ENCODE results near the gene TMEM270.
A peak's percentile ranks its signal among the peaks of the same experiment; 100 is the strongest.

Gene TMEM270

GRCh38 chr7:73828107-73828803, 32.7 kb upstream of the TMEM270 start:
- no peak overlapping the region for H2BK12ac ChIP-seq (ENCODE audit: low read length)
- H3K27me3 ChIP-seq (ENCODE audit: control insufficient read depth in 3 of 3, insufficient read depth in 3 of 3, low read depth in 1 of 3, low read length in 3 of 3): peaks cover 0 to 15% (median 10%) of the 10 kb centered on the region in 3 experiments
- H2AK5ac ChIP-seq (ENCODE audit: low read depth, low read length): peak overlapping the region; percentile 59
- H4K91ac ChIP-seq (ENCODE audit: low read depth, low read length, poor library complexity): no peak overlapping the region
- peaks cover 2 to 37% of the 10 kb centered on the region in 2 donors for H3K4me1 ChIP-seq (ENCODE audit: control insufficient read depth in 2 of 2, insufficient read depth in 1 of 2, low read depth in 1 of 2, low read length in 2 of 2)
- H3K4me2 ChIP-seq (ENCODE audit: insufficient read depth, low read length, poor library complexity, severe bottlenecking): no peak overlapping the region
- H2BK5ac ChIP-seq (ENCODE audit: low read length): peak overlapping the region; percentile 7
- H2AFZ ChIP-seq (ENCODE audit: low read length): no peak overlapping the region
- H2BK120ac ChIP-seq (ENCODE audit: low read depth, low read length): no peak overlapping the region
- no peak overlapping the region for H3K27ac ChIP-seq (replicated peaks; ENCODE audit: low read length)
- H3K18ac ChIP-seq (ENCODE audit: low read length): peak overlapping the region; percentile 77
- no peaks in the 10 kb centered on the region for H3K9me3 ChIP-seq (replicated peaks in 1 of 2; ENCODE audit: control insufficient read depth in 2 of 2, insufficient read depth in 1 of 2, low read depth in 1 of 2, low read length in 2 of 2)
- no peak overlapping the region for H3K4me3 ChIP-seq (ENCODE audit: low read length in 2 of 2)
- H3K14ac ChIP-seq (ENCODE audit: low read length): no peak overlapping the region
- no CpG with 5 or more reads among the region's 14 CpGs for WGBS, 2 donors (ENCODE audit: extremely low coverage in 2 of 2, insufficient read length in 2 of 2, insufficient replicate concordance in 1 of 2)
- DNase-seq (ENCODE audit: low spot score): no peak
- no peaks in the 10 kb centered on the region for H3K36me3 ChIP-seq (replicated peaks in 1 of 2; ENCODE audit: control insufficient read depth in 2 of 2, insufficient read depth in 2 of 2, low read length in 2 of 2)
- H3K23ac ChIP-seq (ENCODE audit: low read depth, low read length, poor library complexity): no peak overlapping the region
- H2BK15ac ChIP-seq (ENCODE audit: low read length): no peak overlapping the region
- H3K9ac ChIP-seq (ENCODE audit: low read depth, low read length, poor library complexity): no peak overlapping the region
- H3K79me1 ChIP-seq (ENCODE audit: low read depth, low read length): no peaks in the 10 kb centered on the region
- H3K4ac ChIP-seq (ENCODE audit: low read length): no peak overlapping the region
- H4K8ac ChIP-seq (ENCODE audit: low read depth, low read length): no peak overlapping the region

- DNase-seq (ENCODE audit: low spot score): no peak
- H3K18ac ChIP-seq (ENCODE audit: low read length): peak overlapping the region; percentile 81
- H3K4me2 ChIP-seq (ENCODE audit: insufficient read depth, low read length, poor library complexity, severe bottlenecking): no peak overlapping the region
- WGBS, 2 donors (ENCODE audit: extremely low coverage in 2 of 2, insufficient read length in 2 of 2, insufficient replicate concordance in 1 of 2): no CpG with 5 or more reads among the region's 5 CpGs
- H3K79me1 ChIP-seq (ENCODE audit: low read depth, low read length): no peaks in the 10 kb centered on the region
- H2BK15ac ChIP-seq (ENCODE audit: low read length): no peak overlapping the region
- H3K4me3 ChIP-seq (ENCODE audit: low read length in 2 of 2): no peak overlapping the region
- no peak overlapping the region for H2BK5ac ChIP-seq (ENCODE audit: low read length)
- H2AK5ac ChIP-seq (ENCODE audit: low read depth, low read length): peak overlapping the region; percentile 18
- no peak overlapping the region for H2BK12ac ChIP-seq (ENCODE audit: low read length)
- H3K27me3 ChIP-seq (ENCODE audit: control insufficient read depth in 3 of 3, insufficient read depth in 3 of 3, low read depth in 1 of 3, low read length in 3 of 3): peaks cover 0 to 10% (median 10%) of the 10 kb centered on the region in 3 experiments
- H3K14ac ChIP-seq (ENCODE audit: low read length): no peak overlapping the region
- H4K8ac ChIP-seq (ENCODE audit: low read depth, low read length): no peak overlapping the region
- no peak overlapping the region for H2BK120ac ChIP-seq (ENCODE audit: low read depth, low read length)
- H3K9me3 ChIP-seq (replicated peaks in 1 of 2; ENCODE audit: control insufficient read depth in 2 of 2, insufficient read depth in 1 of 2, low read depth in 1 of 2, low read length in 2 of 2): no peaks in the 10 kb centered on the region
- no peak overlapping the region for H2AFZ ChIP-seq (ENCODE audit: low read length)
- H3K9ac ChIP-seq (ENCODE audit: low read depth, low read length, poor library complexity): no peak overlapping the region
- H4K91ac ChIP-seq (ENCODE audit: low read depth, low read length, poor library complexity): no peak overlapping the region
- H3K27ac ChIP-seq (replicated peaks; ENCODE audit: low read length): no peak overlapping the region
- no peaks in the 10 kb centered on the region for H3K36me3 ChIP-seq (replicated peaks in 1 of 2; ENCODE audit: control insufficient read depth in 2 of 2, insufficient read depth in 2 of 2, low read length in 2 of 2)
- H3K4me1 ChIP-seq (ENCODE audit: control insufficient read depth in 2 of 2, insufficient read depth in 1 of 2, low read depth in 1 of 2, low read length in 2 of 2): peaks cover 2 to 37% of the 10 kb centered on the region in 2 donors
- H3K23ac ChIP-seq (ENCODE audit: low read depth, low read length, poor library complexity): no peak overlapping the region
- no peak overlapping the region for H3K4ac ChIP-seq (ENCODE audit: low read length)
Observed at GRCh38 chr7:73828972-73829371, 32.0 kb upstream of the TMEM270 start.

GRCh38 chr7:73829505-73829904, 31.5 kb upstream of the TMEM270 start:
- Histone ChIP-seq H3K4me1 (ENCODE audit: control insufficient read depth in 2 of 2, insufficient read depth in 1 of 2, low read depth in 1 of 2, low read length in 2 of 2) (peaks cover 2 to 35% of the 10 kb centered on the region in 2 donors), H3K36me3 (replicated peaks in 1 of 2; ENCODE audit: control insufficient read depth in 2 of 2, insufficient read depth in 2 of 2, low read length in 2 of 2) (no peaks in the 10 kb centered on the region), H3K4me2 (ENCODE audit: insufficient read depth, low read length, poor library complexity, severe bottlenecking) (no peak overlapping the region), H2AK5ac (ENCODE audit: low read depth, low read length) (peak overlapping the region; percentile 18), H2AFZ (ENCODE audit: low read length) (no peak overlapping the region), H4K91ac (ENCODE audit: low read depth, low read length, poor library complexity) (no peak overlapping the region), H3K27me3 (ENCODE audit: control insufficient read depth in 3 of 3, insufficient read depth in 3 of 3, low read depth in 1 of 3, low read length in 3 of 3) (peaks cover 0 to 10% (median 5%) of the 10 kb centered on the region in 3 experiments), H3K9me3 (replicated peaks in 1 of 2; ENCODE audit: control insufficient read depth in 2 of 2, insufficient read depth in 1 of 2, low read depth in 1 of 2, low read length in 2 of 2) (peaks cover 0 to 2% of the 10 kb centered on the region in 2 donors), H4K8ac (ENCODE audit: low read depth, low read length) (no peak overlapping the region), H3K23ac (ENCODE audit: low read depth, low read length, poor library complexity) (no peak overlapping the region), H3K27ac (replicated peaks; ENCODE audit: low read length) (no peak overlapping the region), H3K79me1 (ENCODE audit: low read depth, low read length) (no peaks in the 10 kb centered on the region), H2BK12ac (ENCODE audit: low read length) (no peak overlapping the region), H2BK5ac (ENCODE audit: low read length) (no peak overlapping the region), H3K4me3 (ENCODE audit: low read length in 2 of 2) (no peak overlapping the region), H2BK15ac (ENCODE audit: low read length) (no peak overlapping the region), H3K4ac (ENCODE audit: low read length) (no peak overlapping the region), H3K9ac (ENCODE audit: low read depth, low read length, poor library complexity) (no peak overlapping the region), H2BK120ac (ENCODE audit: low read depth, low read length) (no peak overlapping the region), H3K14ac (ENCODE audit: low read length) (no peak overlapping the region), H3K18ac (ENCODE audit: low read length) (peak overlapping the region; percentile 81)
- WGBS, 2 donors (ENCODE audit: extremely low coverage in 2 of 2, insufficient read length in 2 of 2, insufficient replicate concordance in 1 of 2): no CpG with 5 or more reads among the region's 7 CpGs
- no peak for DNase-seq (ENCODE audit: low spot score)

GRCh38 chr7:73829921-73830680, 30.9 kb upstream of the TMEM270 start:
- Histone ChIP-seq H4K91ac (ENCODE audit: low read depth, low read length, poor library complexity) (no peak overlapping the region), H3K36me3 (replicated peaks in 1 of 2; ENCODE audit: control insufficient read depth in 2 of 2, insufficient read depth in 2 of 2, low read length in 2 of 2) (no peaks in the 10 kb centered on the region), H3K14ac (ENCODE audit: low read length) (no peak overlapping the region), H2BK5ac (ENCODE audit: low read length) (no peak overlapping the region), H3K9me3 (replicated peaks in 1 of 2; ENCODE audit: control insufficient read depth in 2 of 2, insufficient read depth in 1 of 2, low read depth in 1 of 2, low read length in 2 of 2) (peaks cover 0 to 5% of the 10 kb centered on the region in 2 donors), H3K23ac (ENCODE audit: low read depth, low read length, poor library complexity) (no peak overlapping the region), H2BK120ac (ENCODE audit: low read depth, low read length) (no peak overlapping the region), H3K27me3 (ENCODE audit: control insufficient read depth in 3 of 3, insufficient read depth in 3 of 3, low read depth in 1 of 3, low read length in 3 of 3) (peaks cover 0 to 10% (median 5%) of the 10 kb centered on the region in 3 experiments), H3K18ac (ENCODE audit: low read length) (peak overlapping the region; percentile 41), H3K27ac (replicated peaks; ENCODE audit: low read length) (no peak overlapping the region), H3K4me1 (ENCODE audit: control insufficient read depth in 2 of 2, insufficient read depth in 1 of 2, low read depth in 1 of 2, low read length in 2 of 2) (peaks cover 2 to 35% of the 10 kb centered on the region in 2 donors), H3K4ac (ENCODE audit: low read length) (no peak overlapping the region), H3K9ac (ENCODE audit: low read depth, low read length, poor library complexity) (no peak overlapping the region), H3K79me1 (ENCODE audit: low read depth, low read length) (no peaks in the 10 kb centered on the region), H3K4me2 (ENCODE audit: insufficient read depth, low read length, poor library complexity, severe bottlenecking) (no peak overlapping the region), H2BK12ac (ENCODE audit: low read length) (no peak overlapping the region), H4K8ac (ENCODE audit: low read depth, low read length) (no peak overlapping the region), H3K4me3 (ENCODE audit: low read length in 2 of 2) (no peak overlapping the region), H2AK5ac (ENCODE audit: low read depth, low read length) (peak overlapping the region; percentile 13), H2AFZ (ENCODE audit: low read length) (no peak overlapping the region), H2BK15ac (ENCODE audit: low read length) (no peak overlapping the region)
- no peak for DNase-seq (ENCODE audit: low spot score)
- WGBS, 2 donors (ENCODE audit: extremely low coverage in 2 of 2, insufficient read length in 2 of 2, insufficient replicate concordance in 1 of 2): no CpG with 5 or more reads among the region's 13 CpGs
